HG02642 (cell line): ENCODE data around the gene RBP2.
"Not testable (repeated sequence)": the region's sequence is repeated elsewhere in the genome, so short reads cannot be mapped to it uniquely, and the experiment has no call there.

Experiments
- ATAC-seq: cut with Tn5 transposase; IDR thresholded peaks from one replicate; pipeline ENCODE4 v1.9.1; 2021; ENCODE audit warnings: mild to moderate bottlenecking; ENCODE audit not compliant: unreplicated experiment, poor library complexity

Gene RBP2

DNA sequence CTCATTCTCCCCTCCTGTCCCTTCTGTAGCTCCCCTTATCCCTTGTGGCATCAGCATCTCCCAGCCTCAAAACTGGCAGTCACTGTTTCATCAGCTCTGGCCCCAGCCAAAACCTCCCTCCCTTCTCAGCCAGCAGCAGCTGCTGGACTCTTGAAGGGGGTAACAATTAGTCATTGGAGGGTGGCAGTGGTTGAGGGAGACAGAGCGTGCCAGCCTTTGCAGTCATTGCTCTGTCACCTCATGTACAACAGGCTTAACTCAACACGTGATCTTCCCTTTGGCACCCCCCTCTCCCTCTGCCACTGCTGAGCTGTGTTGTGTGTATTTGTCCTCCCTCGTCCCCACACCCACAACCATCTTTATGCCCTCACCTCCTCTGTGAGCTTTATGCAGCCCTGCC, 28.2 kb downstream of the RBP2 start:
- no peak for ATAC-seq

DNA sequence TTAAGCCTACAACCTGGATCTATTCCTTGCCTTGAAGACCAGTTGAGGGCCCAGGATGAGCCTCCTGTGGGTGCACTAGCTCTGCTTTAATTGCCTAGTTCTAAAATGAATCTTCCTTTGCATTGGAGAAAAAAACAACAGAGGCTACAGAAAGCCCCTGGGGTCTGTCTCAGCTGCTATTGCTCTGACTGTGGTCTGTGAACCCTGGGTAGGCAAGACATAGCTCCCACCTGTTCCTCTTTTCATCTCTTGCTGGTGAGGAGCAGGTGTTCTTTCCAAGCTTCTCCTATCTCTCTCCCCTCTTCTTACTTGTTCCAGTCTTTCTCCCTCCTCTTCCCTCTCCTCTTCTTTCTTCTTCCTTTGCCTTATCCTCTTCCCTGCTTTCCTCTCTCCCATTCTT, 28.8 kb downstream of the RBP2 start:
- ATAC-seq, result no peak

DNA sequence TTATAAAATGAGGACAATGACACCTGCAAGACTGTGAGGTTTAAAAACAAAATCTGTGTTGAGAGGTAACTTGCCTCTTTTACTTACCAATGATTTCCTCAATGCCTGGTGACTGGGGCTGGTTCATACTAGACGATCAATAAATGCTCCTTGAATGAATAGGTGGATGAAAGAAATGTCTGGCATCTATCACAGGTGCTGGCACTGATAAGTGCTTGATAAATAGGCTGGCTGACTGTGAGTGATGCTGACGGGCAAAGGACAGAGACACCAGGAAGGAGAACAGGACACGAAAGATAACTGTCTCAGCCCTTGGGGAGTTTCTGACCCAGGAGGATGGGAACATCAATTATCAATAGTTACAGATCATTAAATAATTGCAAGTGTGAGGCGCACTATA, 31.9 kb downstream of the RBP2 start:
- ATAC-seq, result no peak

DNA sequence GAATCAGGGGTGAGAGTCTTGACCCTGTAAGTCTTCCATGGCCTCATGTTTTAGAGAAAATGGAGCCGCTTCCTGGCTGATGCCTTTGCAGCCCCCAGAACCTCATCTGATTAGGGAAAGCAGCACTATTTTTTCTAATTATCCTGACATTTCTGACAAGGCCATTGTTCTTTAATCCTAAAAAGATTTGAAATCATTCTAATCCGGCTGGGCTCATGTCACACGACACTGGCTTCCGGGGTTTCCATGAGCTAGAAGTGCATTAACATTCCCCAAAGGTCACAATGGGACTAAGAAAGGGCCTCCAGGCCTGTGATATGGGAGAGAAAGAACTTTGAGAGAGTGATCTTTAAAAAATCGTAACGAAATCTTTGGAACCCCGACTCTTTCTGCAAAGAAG, 33.1 kb downstream of the RBP2 start:
- ATAC-seq, result no peak

DNA sequence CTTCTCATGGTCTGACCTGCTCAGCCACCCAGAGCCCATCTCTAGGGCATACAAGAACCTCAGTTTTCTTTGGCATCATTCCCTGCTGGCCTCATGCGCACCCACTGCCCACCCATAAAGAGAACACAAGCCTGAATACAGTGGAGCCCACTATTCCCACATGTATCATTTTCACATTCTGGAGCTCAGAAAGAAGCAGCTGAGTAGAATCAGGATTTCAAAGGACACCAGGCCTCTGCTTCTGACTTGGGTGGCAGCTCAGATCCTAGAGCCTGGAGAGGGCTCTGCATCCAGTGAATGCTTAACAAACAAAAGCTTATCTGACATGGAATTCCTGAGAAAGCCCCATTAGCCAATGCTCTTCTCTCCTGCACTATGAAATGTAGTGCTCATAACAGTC, 34.7 kb downstream of the RBP2 start:
- no peak for ATAC-seq

DNA sequence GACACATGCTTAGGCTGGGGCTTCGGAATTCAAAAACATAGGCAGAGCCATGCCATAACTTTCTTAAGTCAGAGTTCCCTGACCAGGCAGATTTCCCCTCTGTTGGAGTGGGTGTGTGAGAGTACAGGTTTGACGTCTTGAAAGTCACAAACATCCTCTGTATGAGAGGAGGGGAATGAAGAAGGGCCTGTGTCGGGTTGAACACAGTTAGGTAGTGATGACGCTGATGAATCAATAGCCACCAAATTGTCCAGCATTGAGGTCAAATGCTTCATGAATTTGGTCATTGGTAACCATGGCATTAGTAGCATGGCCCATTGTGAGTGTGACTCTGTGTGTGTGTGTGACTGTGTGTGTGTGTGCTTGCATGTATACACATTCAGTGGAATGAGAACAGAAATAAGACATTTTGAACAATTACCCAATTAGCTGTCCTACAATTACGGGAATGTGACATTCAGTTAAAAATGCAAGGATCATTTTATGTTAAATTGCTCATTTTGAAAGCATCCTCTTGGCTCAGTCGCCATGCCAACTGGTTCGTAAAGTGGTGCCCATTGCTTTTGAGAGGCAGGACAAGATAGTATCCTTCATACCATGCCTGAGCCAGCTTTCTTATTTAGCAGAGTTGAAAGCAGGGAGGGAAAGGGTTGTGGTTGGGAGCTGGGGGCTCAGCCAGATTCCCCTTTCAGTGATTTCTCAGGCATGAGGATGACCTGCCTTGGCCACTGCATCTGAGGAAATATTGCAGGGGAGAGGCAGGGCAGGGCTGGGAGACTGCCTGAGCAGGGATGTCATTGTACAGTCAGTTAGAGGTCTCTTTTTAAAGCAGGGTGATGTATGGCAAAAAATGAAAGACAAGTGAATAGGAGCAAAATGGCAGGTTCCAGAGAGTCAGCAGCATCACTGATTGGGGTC, 35.4 kb downstream of the RBP2 start:
- ATAC-seq, result no peak

DNA sequence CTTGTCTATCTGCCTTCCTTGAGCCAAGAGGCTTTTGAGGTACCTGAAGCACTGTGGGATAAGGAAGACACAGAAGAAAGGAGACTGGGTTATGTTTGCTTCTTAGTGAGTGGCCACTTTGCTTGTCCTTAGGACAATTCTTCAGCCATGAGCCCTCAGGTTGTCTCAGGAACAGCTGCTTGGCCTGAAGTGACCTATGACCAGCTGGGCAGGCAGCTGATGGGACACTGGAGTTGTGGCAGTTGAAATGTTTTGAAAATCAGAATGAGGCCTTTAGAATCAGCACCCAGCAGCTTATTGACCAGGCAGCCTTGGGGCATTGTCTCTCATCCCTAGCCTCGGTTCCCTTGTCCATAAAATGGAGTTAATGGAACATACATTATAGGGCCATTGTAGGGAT, 37.0 kb downstream of the RBP2 start:
- no peak for ATAC-seq

DNA sequence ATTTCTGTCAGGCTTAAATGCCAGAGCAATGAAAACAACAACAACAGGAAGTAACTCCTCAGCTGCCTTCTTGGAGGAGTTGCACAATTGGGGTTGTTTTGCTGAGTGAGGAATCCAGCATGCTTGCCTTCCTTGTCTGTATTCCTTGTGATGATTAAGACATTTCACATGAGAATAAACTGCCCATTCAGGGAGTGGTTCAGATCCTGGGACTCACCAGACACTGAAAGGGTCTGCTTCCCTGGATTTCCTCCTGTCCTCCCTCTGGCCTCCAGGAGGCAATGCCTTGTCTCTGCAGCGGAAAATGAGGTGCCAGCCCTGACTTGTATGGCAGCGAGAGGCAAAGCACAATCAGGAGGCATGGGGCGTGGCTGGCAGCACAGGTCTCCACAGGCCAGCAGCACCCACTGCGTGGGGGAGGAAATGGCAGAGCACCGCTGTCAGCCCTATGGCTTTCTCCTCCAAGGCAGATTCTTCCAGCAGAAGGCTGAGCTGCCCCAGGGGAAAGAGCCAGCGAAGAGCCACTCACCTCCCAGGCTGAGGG, 41.5 kb downstream of the RBP2 start:
- ATAC-seq, result no peak

DNA sequence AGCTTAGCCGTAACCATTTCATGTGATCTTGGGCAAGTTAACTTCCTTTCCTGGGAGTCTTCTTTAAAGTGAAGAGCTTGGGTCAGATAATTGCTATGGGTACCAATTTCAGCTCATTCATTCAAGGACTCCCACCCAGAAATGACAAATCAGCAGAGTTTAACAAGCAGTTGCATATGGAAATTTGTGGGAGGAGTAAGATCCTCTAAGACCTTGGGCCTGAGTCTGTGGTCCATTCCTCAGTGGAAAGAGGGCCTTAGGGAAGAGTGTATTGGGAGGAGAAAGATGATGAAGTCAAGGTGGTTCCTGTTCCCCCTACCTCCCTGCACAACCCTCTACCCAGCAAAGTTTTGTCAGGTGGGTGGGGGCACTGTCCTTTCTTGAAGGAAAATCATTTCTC, 42.1 kb downstream of the RBP2 start:
- ATAC-seq, result no peak

DNA sequence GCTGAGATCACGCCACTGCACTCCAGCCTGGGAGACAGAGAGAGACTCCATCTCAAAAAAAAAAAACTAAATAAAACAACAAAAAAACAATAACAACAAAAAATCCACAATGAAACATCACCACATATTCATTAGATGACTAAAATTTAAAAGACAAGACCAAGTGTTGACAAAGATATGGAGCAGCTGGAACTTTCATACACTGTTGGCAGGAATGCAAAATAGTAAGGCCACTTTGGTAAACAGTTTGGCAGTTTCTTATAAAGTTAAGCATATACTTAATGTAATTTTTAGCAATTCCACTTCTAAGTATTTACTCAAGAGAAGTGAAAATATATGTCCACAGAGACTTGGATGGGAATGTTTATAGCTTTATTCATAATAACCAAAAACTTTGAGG, 43.2 kb downstream of the RBP2 start:
- ATAC-seq, result no peak

DNA sequence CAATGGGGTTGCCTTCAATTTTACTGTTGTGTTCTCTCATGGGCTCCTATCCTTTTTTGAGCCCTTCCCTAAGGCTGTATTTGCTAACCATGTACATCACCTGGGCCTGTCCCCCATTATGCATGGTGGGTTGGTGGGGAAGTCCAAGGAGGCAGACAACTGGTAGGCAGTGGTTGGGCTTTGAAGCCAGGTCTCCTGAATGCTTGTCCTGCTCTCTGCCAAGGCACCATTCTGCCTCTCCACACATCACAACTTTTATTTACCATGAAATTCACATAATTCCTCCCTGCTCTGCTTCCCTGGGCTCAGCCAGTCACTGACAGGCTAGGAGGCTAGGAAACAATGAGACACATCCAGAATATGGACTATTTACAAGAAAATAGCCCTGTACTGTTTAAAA, 45.8 kb downstream of the RBP2 start:
- ATAC-seq, result no peak

DNA sequence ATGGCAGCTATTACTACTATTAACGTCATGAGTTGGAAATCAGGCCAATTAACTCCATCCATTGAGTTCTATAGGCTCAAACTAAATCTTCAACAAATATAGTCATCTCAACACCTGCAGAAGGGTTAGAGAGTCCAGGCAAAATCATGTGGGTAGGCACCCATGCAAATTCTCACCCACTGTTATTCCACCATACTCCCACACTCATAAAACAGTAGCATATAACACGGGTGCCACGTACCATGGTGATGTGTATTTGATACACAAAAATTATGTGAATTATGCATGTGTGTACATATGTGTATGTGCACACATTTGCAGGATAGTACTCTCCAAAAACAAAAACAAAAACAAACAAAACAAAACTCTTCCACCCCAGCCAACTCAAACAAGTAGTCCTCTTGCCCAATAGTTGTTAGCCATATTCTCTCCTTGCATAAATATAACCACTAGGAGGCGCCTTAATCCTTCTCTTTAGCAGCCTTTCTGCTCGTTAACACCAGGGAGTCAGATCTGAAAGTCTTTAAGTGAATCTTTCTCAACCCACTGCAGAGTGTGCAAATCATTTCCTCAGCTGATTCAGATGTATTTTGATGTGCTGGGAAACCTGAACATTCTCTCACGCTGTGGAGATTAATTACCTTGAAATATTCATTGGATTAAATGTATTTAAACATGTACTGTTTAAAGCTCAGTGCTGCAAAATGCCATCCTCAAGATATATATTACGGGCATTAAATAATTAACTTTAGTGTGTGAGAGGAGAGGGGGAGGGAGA, 48.8 kb downstream of the RBP2 start:
- ATAC-seq, result peak; percentile 81

DNA sequence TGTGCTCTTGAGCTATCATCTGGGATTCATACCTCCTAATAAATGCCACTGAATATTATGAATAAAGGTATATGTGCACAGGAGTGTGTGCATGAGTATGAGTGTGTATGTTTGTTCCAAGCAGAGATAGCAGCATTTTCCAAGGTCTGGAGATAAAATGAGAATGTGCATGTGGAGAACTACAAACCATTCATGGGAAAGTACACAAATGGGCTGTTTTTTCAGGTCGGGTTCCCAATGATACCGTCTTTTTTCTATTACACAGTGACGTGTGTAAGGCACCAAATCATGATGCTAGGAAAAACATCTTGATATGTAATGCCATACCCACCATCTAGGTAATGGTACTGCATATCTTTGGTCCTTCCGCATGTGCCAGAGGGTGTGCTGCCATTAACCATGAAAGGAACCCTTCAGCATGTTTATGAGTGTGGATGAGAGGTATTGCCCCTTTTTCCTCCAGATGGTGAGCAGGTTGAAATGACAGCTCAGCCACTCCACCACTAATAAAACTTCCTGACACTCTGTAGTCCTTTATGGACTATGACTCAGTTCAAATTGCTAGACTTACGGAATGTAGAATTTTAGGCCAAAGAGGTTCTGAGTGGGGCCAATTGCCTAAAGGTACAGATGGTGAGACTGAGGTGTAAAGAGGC, 50.4 kb downstream of the RBP2 start:
- no peak for ATAC-seq

DNA sequence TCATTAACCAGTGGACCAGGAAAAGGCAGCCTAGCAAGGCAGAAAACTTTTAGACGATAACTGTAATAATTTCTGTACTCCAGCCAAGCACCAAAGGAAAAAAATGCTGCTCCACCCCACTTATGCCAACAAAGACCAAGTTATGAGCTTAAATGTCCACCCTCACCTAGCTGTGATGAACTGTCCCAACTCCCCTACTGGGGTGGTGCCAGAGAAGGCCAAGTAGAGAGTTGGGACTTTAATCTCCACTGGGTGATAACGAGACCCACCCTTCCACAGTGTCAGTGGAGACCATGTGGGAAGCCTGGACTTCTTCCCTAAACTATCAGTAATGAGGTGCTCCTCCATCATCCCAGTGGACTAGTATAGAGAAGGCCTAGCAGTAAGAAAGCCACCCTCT, 53.1 kb downstream of the RBP2 start:
- ATAC-seq, result no peak

DNA sequence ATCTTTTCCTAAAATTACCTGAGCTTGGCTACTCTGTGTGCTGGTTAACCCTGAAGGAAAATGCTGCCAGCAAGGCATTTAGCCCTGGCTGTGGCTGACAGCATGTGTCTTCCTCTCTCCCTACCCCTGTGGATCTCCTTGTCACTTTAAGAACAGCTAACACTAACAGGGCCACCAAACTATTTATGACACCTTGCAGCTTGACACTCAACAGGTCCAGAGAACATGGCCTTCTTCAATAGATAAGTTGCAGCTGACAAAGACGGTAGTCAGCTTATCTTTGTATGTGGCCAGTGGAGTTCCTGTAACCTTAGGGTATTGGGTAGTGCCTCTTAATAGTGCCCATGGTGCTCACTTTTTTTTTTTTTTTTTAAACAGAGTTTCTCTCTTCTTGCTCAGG, 54.9 kb downstream of the RBP2 start:
- ATAC-seq, result no peak

DNA sequence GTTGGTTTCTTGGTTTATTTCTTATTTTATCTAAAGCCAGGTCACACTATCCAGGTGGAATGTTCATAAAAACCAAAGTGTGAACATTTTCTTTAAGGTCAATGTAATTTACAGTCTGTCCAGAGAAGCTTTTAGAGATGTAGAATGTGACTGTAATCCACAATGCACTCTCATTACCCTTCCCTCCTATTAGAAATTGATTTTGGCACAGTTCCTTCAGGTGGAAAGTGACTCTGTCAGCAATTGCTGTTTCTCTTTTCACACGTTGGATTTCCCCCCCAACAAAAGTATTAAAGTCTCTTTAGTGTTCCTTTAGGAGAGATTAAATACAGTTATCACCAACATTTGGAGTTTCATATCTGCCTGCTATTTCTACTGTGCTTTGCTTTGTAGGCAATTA, 55.3 kb downstream of the RBP2 start:
- ATAC-seq, result no peak

DNA sequence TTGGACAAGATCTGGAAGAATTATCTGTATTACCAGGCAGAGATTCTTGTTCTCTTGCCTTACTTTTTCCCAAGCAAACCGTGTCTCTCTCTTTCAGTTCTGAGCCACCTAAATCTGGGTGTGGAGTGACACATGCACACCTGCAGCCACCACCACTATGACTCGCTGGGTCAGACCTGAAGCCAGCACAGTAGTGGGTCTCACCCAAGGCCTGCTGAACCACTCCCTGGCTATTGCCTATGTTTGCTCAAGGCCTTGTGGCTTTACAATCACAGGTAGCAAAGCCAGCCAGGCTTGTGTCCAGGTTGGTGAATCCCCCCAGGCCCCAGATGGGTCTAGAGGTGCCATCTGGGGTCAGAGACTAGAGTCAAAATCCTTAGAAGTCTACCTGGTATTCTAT, 58.2 kb downstream of the RBP2 start:
- ATAC-seq, result no peak

DNA sequence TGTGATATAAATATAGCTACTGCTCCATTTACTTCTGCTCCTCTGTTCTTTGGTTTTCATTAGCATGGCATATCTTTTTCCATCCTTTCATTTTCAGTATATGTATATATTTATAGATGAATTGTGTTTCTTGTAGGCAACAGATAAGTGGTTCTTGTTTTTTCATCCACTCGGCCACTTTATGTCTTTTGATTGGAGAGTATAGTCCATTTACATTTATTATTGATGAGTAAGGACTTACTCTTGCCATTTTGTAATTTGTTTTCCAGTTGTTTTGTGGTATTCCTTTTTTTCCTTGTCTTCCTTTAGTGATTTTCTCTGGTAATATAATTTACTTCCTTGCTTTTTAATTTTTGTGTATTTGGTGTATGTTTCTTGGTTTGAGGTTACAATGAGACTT, 60.0 kb downstream of the RBP2 start:
- ATAC-seq, result no peak

DNA sequence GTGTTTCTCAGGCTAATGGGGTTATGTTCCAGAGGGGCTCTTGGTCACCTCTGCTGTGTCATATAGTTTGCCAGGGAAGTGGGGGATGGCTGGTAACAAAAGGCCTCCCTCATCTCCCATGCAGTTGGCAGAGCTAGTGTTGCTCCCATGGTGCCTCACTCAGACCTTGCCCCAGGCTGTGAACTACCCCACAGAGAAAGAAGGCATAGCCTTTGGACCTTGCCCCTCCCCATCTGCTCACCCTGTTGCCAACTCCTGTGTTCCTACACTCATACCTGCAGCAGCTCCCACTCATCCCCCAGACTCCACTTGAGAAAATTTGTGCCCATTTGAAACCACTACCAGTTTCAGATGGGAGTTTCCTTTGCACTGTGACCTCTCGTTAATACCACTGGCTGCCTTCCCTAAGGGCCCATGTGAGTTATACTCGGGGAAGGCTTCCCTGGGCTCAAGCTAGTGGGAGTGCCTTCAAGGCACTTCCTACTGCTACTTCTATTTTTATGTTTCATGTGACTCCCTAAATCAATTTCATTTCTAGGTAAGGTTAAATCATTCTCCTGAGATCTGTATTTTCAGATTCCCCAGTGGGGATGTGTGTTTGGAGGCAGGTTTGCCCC, 61.6 kb downstream of the RBP2 start:
- ATAC-seq, result no peak

DNA sequence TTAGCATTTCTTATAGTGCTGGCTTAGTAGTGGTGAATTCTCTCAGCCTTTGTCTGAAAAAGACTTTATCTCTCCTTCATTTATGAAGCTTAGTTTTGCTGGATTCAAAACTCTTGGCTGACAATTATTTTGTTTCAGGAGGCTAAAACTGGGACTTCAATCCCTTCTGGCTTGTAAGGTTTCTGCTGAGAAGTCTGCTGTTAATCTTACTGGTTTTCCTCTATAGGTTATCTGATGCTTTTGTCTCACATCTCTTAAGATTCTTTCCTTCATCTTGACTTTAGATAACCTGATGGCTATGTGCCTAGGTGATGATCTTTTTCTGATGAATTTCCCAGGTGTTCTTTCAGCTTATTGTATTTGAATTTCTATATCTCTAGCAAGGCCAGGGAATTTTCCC, 63.4 kb downstream of the RBP2 start:
- ATAC-seq, result not testable (repeated sequence)
